Sigmoid colon (tissue), 7 donors: ENCODE data around the gene PI3. TPM values are rescaled to one million over a fixed set of nuclear protein-coding genes. Genes with fewer than 3 reads are reported as not detected.

Source experiments
- DNase-seq: peaks from one replicate; pipeline ENCODE4 v3.0.0-alpha.2; 2019
- H3K27ac ChIP-seq, 4 donors: fragments of 200-600 bp; sonication (generic); one replicate each; pipeline ENCODE4 v1.5.1; 2016 to 2019; ENCODE audit warnings: mild to moderate bottlenecking in 1 of 4
- H3K27me3 ChIP-seq, 3 donors: fragments of 200-600 bp; sonication (generic); one replicate each; pipeline ENCODE4 v1.5.1; 2019; ENCODE audit warnings: mild to moderate bottlenecking in 1 of 3
- H3K36me3 ChIP-seq, 4 donors: fragments of 200-600 bp; sonication (generic); one replicate each; pipeline ENCODE4 v1.5.1; 2016 to 2019
- H3K4me1 ChIP-seq, 4 donors: fragments of 200-600 bp; sonication (generic); one replicate each; pipeline ENCODE4 v1.5.1; 2017 to 2019
- H3K4me3 ChIP-seq, 4 donors: fragments of 200-600 bp; sonication (generic); one replicate each; pipeline ENCODE4 v1.5.1; 2017 to 2019; ENCODE audit warnings: mild to moderate bottlenecking in 2 of 4, moderate library complexity in 1 of 4
- H3K9me3 ChIP-seq, 4 donors: fragments of 200-600 bp in 3 of 4; sonication (generic) in 3 of 4; one replicate each; pipeline versions ENCODE4 v1.5.1 to v1.6.1; 2013 to 2019
- EP300 ChIP-seq, 4 donors: sonication (generic); formaldehyde crosslinking; IDR thresholded peaks; one replicate each; pipeline ENCODE4 v1.6.1; 2017; ENCODE audit warnings: antibody characterized with exemption in 4 of 4
- POLR2A ChIP-seq, 2 donors: fragments of 450-650 bp; IDR thresholded peaks; one replicate each; pipeline ENCODE4 v1.6.1; 2016; ENCODE audit warnings: antibody characterized with exemption in 2 of 2, mild to moderate bottlenecking in 2 of 2, moderate library complexity in 2 of 2
- POLR2AphosphoS5 ChIP-seq, 4 donors: sonication (generic); formaldehyde crosslinking; IDR thresholded peaks; one replicate each; pipeline ENCODE4 v1.6.1; 2017; ENCODE audit warnings: antibody characterized with exemption in 4 of 4
- WGBS, 2 donors: extraction: QIAGEN DNeasy Blood & Tissue Kit; methylation state at CpG; one replicate each; pipeline ENCODE4 v1.1.7; 2013; 5-methylcytosine and 5-hydroxymethylcytosine counted together
- intact Hi-C: fragments of 100-400 bp; cut with DNase I; formaldehyde crosslinking; loops from one replicate; pipeline ENCODE4 v1.15.1; 2023
- polyA plus RNA-seq, 3 donors: library from polyadenylated mRNA; stranded (reverse); fragments of 200-250 nt; gene quantifications; one replicate each; pipeline ENCODE4 v1.2.3, GENCODE V29; 2013
- total RNA-seq, 4 donors: library from RNA; depleted of rRNA; stranded (reverse); fragments of >200 nt; gene quantifications; one replicate each; pipeline ENCODE4 v1.1.0, GENCODE V29; 2016
- TF ChIP-seq, protein P1 (sequence below), 4 experiments: fragments of 450-650 bp in 3 of 4; fragments of 200-600 bp in 1 of 4; IDR thresholded peaks; one replicate each; pipeline ENCODE4 v1.5.1; 2016 to 2019; ENCODE audit warnings: antibody characterized with exemption in 4 of 4, mild to moderate bottlenecking in 3 of 4, moderate library complexity in 2 of 4
- donor health status: healthy with polysubstance abuse.
- donor health status: Bipolar disorder and iron deficiency.
- donor health status: healthy.

Gene PI3
- total and polyA plus RNA-seq, 7 donors = 52.0 to 2,021 (median 84.1) TPM; not detected in 4

DNA sequence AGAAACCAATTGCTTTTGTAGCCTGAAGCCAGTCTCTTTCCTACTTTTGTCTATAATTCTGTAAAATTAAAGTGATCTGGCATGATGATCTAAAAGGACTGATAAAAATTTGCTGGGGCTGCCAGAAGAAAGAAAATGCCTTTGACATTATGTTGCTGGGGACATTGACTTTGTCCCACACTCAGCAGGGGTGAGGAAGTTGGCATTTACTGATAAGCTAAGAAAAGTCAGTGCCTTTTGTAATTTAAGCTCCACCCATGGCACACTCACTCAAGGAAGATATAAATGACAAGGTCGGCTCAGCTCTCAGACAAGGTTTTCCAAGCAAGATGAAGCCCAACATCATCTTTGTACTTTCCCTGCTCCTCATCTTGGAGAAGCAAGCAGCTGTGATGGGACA lies 32.0 kb downstream of the PI3 start, which contains the start of gene SEMG1:
Gene SEMG1, plus strand, starts transcription at position 309 of the 400 bp plus-strand sequence. Its CDS starts 21 bp downstream, at position 330.
- no peak for DNase-seq
- Histone ChIP-seq H3K4me1 (no peaks in the 10 kb centered on the region), H3K27me3 (no peaks in the 10 kb centered on the region), H3K9me3 (peaks cover 0 to 10% (median 0%) of the 10 kb centered on the region in 4 donors), H3K36me3 (no peaks in the 10 kb centered on the region), H3K4me3 (no peak within 1 kb of the TSS), H3K27ac (no peak within 1 kb of the TSS)
- 16 to 23% methylated on average over 1 of the region's 1 CpG for WGBS, 2 donors
- intact Hi-C loops = no loop called here
- TF ChIP-seq EP300 (IDR thresholded peaks at IDR 0.05) (no peak), POLR2AphosphoS5 (IDR thresholded peaks at IDR 0.05) (no peak), POLR2A (IDR thresholded peaks at IDR 0.05) (no peak)
- TF ChIP-seq, protein P1, sequence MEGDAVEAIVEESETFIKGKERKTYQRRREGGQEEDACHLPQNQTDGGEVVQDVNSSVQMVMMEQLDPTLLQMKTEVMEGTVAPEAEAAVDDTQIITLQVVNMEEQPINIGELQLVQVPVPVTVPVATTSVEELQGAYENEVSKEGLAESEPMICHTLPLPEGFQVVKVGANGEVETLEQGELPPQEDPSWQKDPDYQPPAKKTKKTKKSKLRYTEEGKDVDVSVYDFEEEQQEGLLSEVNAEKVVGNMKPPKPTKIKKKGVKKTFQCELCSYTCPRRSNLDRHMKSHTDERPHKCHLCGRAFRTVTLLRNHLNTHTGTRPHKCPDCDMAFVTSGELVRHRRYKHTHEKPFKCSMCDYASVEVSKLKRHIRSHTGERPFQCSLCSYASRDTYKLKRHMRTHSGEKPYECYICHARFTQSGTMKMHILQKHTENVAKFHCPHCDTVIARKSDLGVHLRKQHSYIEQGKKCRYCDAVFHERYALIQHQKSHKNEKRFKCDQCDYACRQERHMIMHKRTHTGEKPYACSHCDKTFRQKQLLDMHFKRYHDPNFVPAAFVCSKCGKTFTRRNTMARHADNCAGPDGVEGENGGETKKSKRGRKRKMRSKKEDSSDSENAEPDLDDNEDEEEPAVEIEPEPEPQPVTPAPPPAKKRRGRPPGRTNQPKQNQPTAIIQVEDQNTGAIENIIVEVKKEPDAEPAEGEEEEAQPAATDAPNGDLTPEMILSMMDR (IDR thresholded peaks at IDR 0.05) = no peak

DNA sequence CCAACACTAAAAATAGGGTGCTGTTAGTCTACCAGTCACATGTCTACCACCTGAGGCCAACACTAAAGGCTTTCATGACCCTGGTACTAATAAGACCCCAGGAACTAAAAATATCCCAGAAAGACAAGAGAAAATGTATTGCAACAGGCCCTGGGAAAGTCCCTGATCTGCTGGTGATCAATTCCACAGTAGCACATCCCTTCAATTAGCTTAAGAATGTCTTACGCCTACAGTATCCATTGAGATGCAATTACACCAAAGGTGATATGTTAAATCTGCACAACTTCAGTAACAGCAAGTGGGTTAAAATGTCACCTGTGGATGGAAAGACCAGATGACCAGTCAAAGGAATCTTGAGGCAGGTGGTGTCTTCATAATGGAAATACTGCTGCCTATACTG lies 35.2 kb downstream of the PI3 start:
- H3K4me3 ChIP-seq = no peak overlapping the region
- 98 to 100% methylated on average over 1 of the region's 1 CpG for WGBS, 2 donors
- no peak overlapping the region for H3K27ac ChIP-seq
- H3K4me1 ChIP-seq = no peaks in the 10 kb centered on the region
- TF ChIP-seq, protein P1 (IDR thresholded peaks at IDR 0.05) = no peak
- H3K27me3 ChIP-seq = peaks cover 0 to 4% (median 0%) of the 10 kb centered on the region in 3 donors
- H3K36me3 ChIP-seq = no peaks in the 10 kb centered on the region
- no peak for DNase-seq
- intact Hi-C loops = no loop called here
- H3K9me3 ChIP-seq = no peaks in the 10 kb centered on the region

DNA sequence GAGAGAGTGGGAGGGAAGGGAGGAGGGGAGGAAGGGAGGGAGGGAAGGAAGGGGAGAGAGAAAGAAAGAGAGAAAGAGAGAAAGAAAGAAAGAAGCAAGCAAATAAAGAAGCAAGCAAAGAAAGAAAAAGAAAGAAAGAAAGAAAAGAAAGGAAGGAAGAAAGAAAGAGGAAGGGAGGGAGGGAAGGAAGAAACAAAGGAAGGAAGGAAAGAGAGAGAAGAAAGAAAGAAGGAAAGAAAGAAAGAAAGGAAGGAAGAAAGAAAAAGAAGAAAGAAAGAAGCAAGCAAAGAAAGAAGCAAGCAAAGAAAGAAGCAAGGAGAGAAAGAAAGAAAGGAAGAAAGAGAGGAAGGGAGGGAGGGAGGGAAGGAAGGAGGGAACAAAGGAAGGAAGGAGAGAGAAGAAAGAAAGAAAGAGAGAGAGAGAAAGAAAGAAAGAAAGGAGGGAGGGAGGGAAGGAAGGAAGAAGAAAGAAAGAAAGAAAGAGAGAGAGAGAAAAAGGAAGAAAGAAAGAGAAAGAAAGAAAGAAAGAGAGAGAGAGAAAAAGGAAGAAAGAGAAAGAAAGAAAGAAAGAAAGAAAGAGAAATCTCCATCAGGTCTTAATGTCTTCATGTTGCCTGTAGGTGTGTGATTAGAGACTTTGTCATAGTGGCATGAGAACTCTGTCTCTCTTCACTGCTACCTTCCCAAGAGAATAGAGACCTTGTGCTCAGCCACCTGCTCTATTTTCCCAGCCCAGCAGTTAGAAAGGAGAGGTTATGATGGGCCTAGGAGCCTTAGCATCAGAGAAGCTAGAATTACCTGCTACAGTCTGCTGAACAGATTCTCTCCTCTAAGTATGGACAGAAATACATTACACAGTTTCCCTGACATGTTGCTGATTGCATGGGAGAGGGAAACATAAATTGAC lies 37.1 kb downstream of the PI3 start:
- no peaks in the 10 kb centered on the region for H3K9me3 ChIP-seq
- no peaks in the 10 kb centered on the region for H3K4me1 ChIP-seq
- intact Hi-C loops = no loop called here
- H3K27me3 ChIP-seq = peaks cover 0 to 4% (median 0%) of the 10 kb centered on the region in 3 donors
- no peak overlapping the region for H3K4me3 ChIP-seq
- no peaks in the 10 kb centered on the region for H3K36me3 ChIP-seq
- H3K27ac ChIP-seq = no peak overlapping the region
- DNase-seq = no peak
- TF ChIP-seq POLR2A (IDR thresholded peaks at IDR 0.05) (no peak), POLR2AphosphoS5 (IDR thresholded peaks at IDR 0.05) (no peak), EP300 (IDR thresholded peaks at IDR 0.05) (no peak)
- TF ChIP-seq, protein P1 (IDR thresholded peaks at IDR 0.05) = no peak

DNA sequence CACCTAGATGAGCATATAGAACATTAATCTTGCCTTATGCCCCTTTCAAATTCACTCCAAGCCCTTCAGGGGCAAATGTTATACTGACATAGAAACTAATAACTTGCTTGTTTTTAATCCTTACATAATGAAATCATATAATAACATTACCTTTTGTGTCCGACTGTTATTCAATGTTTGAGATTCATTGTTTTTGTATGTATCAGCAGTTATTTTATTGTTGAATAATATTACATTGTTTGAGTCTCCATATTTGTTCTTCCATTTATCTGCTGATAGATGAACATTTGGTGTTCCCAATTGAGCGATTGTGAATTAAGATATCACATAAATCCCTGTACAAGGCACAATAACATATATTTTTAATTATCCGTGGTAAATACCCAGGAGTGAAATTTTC lies 38.1 kb downstream of the PI3 start:
- H3K4me1 ChIP-seq = no peaks in the 10 kb centered on the region
- no peaks in the 10 kb centered on the region for H3K36me3 ChIP-seq
- H3K27ac ChIP-seq = no peak overlapping the region
- no peak for TF ChIP-seq POLR2AphosphoS5 (IDR thresholded peaks at IDR 0.05)
- no peak for TF ChIP-seq EP300 (IDR thresholded peaks at IDR 0.05)
- TF ChIP-seq POLR2A (IDR thresholded peaks at IDR 0.05) = no peak
- TF ChIP-seq, protein P1 (IDR thresholded peaks at IDR 0.05) = no peak
- DNase-seq = no peak
- peaks cover 0 to 4% (median 0%) of the 10 kb centered on the region in 3 donors for H3K27me3 ChIP-seq
- 91 to 92% methylated on average over 3 of the region's 3 CpGs for WGBS, 2 donors
- H3K4me3 ChIP-seq = no peak overlapping the region
- no peaks in the 10 kb centered on the region for H3K9me3 ChIP-seq
- intact Hi-C loops = no loop called here
